ENCODE measurements around the gene RNF5. TPM values are rescaled to one million over a fixed set of nuclear protein-coding genes. Genes with fewer than 3 reads are reported as not detected.

Gene RNF5
- polyA plus RNA-seq, 1 donor from 2014 or later, result 369 TPM

- Histone ChIP-seq H3K27ac (ENCODE audit: low read length) (no peak overlapping the region), H3K27me3 (ENCODE audit: insufficient read depth, low read depth, low read length) (no peaks in the 10 kb centered on the region), H3K79me2 (replicated peaks; ENCODE audit: insufficient read depth, low read length) (peaks cover 29% of the 10 kb centered on the region), H4K20me1 (ENCODE audit: insufficient read depth) (no peaks in the 10 kb centered on the region), H3K36me3 (ENCODE audit: insufficient read depth, low read length) (no peaks in the 10 kb centered on the region), H3K4me3 (ENCODE audit: low read length) (peak overlapping the region; percentile 91), H2AFZ (ENCODE audit: low read depth, low read length) (no peak overlapping the region), H3K9ac (ENCODE audit: low read length) (peak overlapping the region; percentile 99), H3K4me2 (ENCODE audit: low read length) (peak overlapping the region; percentile 69), H3F3A (ENCODE audit: insufficient read depth, low read length, poor library complexity, severe bottlenecking) (peaks cover 4% of the 10 kb centered on the region), H3K9me3 (ENCODE audit: low read length) (no peaks in the 10 kb centered on the region), H3K9me2 (ENCODE audit: insufficient read depth, low read length) (no peaks in the 10 kb centered on the region)
- TF ChIP-seq EZH2 (IDR thresholded peaks at IDR 0.05; ENCODE audit: borderline replicate concordance, insufficient read depth, low read length, poor library complexity, severe bottlenecking) (no peak), EP300 (conservative IDR thresholded peaks at IDR 0.05; ENCODE audit: poor library complexity, severe bottlenecking) (no peak), POLR2AphosphoS5 (IDR thresholded peaks at IDR 0.05) (no peak), SMC3 (conservative IDR thresholded peaks at IDR 0.05; ENCODE audit: poor library complexity) (no peak), MXI1 (conservative IDR thresholded peaks at IDR 0.05; ENCODE audit: poor library complexity, severe bottlenecking) (no peak), RAD21 (conservative IDR thresholded peaks at IDR 0.05) (no peak), TAF1 (IDR thresholded peaks at IDR 0.05; ENCODE audit: low read depth) (no peak)
- TF ChIP-seq, protein P1, sequence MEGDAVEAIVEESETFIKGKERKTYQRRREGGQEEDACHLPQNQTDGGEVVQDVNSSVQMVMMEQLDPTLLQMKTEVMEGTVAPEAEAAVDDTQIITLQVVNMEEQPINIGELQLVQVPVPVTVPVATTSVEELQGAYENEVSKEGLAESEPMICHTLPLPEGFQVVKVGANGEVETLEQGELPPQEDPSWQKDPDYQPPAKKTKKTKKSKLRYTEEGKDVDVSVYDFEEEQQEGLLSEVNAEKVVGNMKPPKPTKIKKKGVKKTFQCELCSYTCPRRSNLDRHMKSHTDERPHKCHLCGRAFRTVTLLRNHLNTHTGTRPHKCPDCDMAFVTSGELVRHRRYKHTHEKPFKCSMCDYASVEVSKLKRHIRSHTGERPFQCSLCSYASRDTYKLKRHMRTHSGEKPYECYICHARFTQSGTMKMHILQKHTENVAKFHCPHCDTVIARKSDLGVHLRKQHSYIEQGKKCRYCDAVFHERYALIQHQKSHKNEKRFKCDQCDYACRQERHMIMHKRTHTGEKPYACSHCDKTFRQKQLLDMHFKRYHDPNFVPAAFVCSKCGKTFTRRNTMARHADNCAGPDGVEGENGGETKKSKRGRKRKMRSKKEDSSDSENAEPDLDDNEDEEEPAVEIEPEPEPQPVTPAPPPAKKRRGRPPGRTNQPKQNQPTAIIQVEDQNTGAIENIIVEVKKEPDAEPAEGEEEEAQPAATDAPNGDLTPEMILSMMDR (IDR thresholded peaks at IDR 0.05; ENCODE audit: poor library complexity, severe bottlenecking), result no peak
- TF ChIP-seq, protein P2, sequence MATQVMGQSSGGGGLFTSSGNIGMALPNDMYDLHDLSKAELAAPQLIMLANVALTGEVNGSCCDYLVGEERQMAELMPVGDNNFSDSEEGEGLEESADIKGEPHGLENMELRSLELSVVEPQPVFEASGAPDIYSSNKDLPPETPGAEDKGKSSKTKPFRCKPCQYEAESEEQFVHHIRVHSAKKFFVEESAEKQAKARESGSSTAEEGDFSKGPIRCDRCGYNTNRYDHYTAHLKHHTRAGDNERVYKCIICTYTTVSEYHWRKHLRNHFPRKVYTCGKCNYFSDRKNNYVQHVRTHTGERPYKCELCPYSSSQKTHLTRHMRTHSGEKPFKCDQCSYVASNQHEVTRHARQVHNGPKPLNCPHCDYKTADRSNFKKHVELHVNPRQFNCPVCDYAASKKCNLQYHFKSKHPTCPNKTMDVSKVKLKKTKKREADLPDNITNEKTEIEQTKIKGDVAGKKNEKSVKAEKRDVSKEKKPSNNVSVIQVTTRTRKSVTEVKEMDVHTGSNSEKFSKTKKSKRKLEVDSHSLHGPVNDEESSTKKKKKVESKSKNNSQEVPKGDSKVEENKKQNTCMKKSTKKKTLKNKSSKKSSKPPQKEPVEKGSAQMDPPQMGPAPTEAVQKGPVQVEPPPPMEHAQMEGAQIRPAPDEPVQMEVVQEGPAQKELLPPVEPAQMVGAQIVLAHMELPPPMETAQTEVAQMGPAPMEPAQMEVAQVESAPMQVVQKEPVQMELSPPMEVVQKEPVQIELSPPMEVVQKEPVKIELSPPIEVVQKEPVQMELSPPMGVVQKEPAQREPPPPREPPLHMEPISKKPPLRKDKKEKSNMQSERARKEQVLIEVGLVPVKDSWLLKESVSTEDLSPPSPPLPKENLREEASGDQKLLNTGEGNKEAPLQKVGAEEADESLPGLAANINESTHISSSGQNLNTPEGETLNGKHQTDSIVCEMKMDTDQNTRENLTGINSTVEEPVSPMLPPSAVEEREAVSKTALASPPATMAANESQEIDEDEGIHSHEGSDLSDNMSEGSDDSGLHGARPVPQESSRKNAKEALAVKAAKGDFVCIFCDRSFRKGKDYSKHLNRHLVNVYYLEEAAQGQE (IDR thresholded peaks at IDR 0.05; ENCODE audit: borderline replicate concordance), result no peak
Measured at GRCh38 chr6:32179766-32180405, 1.7 kb downstream of the RNF5 start.

DNA sequence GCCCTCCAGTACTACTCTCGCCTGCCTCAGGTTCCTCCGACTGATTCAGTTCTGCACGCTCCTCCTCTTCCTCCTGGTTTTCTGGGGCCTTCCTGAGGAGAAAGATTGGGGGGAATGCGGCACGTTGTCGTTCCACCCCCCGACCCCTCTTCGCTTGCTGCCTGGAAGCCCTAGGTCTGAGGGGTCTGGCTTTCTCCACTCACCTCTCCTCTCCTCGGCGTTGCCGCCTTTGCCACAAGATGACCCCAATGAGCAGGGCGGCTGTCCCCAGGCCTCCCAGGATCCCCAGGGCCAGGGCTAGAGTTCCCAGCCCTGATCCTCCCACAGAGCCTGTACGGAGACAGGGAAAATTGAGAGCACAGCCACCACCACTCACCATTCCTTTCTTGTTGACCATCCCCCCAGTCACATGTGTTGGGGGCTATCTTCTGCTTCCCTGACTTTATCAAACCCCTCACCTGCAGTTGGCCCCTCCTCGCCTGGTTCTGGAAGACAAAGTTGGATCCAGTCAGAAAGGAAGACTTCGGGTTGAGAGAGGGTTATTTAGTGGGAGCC lies 3.0 kb downstream of the RNF5 start:
- Histone ChIP-seq H3K9ac (ENCODE audit: low read length) (no peak overlapping the region), H3K4me2 (ENCODE audit: low read length) (no peak overlapping the region), H2AFZ (ENCODE audit: low read depth, low read length) (no peak overlapping the region), H3K27ac (ENCODE audit: low read length) (no peak overlapping the region), H3K27me3 (ENCODE audit: insufficient read depth, low read depth, low read length) (no peaks in the 10 kb centered on the region), H3F3A (ENCODE audit: insufficient read depth, low read length, poor library complexity, severe bottlenecking) (peaks cover 4% of the 10 kb centered on the region), H3K79me2 (replicated peaks; ENCODE audit: insufficient read depth, low read length) (peaks cover 19% of the 10 kb centered on the region), H3K36me3 (ENCODE audit: insufficient read depth, low read length) (no peaks in the 10 kb centered on the region), H3K4me3 (ENCODE audit: low read length) (no peak overlapping the region), H4K20me1 (ENCODE audit: insufficient read depth) (no peaks in the 10 kb centered on the region), H3K9me3 (ENCODE audit: low read length) (no peaks in the 10 kb centered on the region), H3K9me2 (ENCODE audit: insufficient read depth, low read length) (no peaks in the 10 kb centered on the region)
- TF ChIP-seq EZH2 (IDR thresholded peaks at IDR 0.05; ENCODE audit: borderline replicate concordance, insufficient read depth, low read length, poor library complexity, severe bottlenecking), result no peak
- TF ChIP-seq RAD21 (conservative IDR thresholded peaks at IDR 0.05), result no peak
- no peak for TF ChIP-seq POLR2AphosphoS5 (IDR thresholded peaks at IDR 0.05)
- TF ChIP-seq MXI1 (conservative IDR thresholded peaks at IDR 0.05; ENCODE audit: poor library complexity, severe bottlenecking), result no peak
- TF ChIP-seq EP300 (conservative IDR thresholded peaks at IDR 0.05; ENCODE audit: poor library complexity, severe bottlenecking), result no peak
- TF ChIP-seq, protein P1 (IDR thresholded peaks at IDR 0.05; ENCODE audit: poor library complexity, severe bottlenecking), result no peak
- TF ChIP-seq, protein P2 (IDR thresholded peaks at IDR 0.05; ENCODE audit: borderline replicate concordance), result no peak
- TF ChIP-seq TAF1 (IDR thresholded peaks at IDR 0.05; ENCODE audit: low read depth), result no peak
- no peak for TF ChIP-seq SMC3 (conservative IDR thresholded peaks at IDR 0.05; ENCODE audit: poor library complexity)
